Left ventricle myocardium superior (tissue), 1 donor: ENCODE results near the gene SOBP. TPM values are rescaled to one million over a fixed set of nuclear protein-coding genes. Genes with fewer than 3 reads are reported as not detected.
A peak's percentile ranks its signal among the peaks of the same experiment; 100 is the strongest.

Source experiments
- ATAC-seq: fragments of 200-7000 bp; cut with Tn5 transposase; one replicate; pipeline ENCODE4 v1.9.1; 2020; ENCODE audit warnings: mild to moderate bottlenecking, moderate library complexity
- DNase-seq: peaks from one replicate; pipeline ENCODE4 v3.0.0-alpha.2; 2020
- intact Hi-C: fragments of 100-400 bp; cut with micrococcal nuclease; formaldehyde crosslinking; loops from one replicate; pipeline ENCODE4 v1.11.0; 2022
- total RNA-seq: library from RNA; stranded (reverse); fragmentation: NEBNext Ultra II Directional; extraction: Animal tissue kit (Norgen Biotek cat#: 25700); gene quantifications from one replicate; pipeline ENCODE4 v1.2.1, GENCODE V29; 2021
- donor health status: DM: no; HTN: yes; CAD: no; lungs with severe emphysema.

Gene SOBP
- total RNA-seq, 1 donor from 2014 or later, result 15.3 TPM

DNA sequence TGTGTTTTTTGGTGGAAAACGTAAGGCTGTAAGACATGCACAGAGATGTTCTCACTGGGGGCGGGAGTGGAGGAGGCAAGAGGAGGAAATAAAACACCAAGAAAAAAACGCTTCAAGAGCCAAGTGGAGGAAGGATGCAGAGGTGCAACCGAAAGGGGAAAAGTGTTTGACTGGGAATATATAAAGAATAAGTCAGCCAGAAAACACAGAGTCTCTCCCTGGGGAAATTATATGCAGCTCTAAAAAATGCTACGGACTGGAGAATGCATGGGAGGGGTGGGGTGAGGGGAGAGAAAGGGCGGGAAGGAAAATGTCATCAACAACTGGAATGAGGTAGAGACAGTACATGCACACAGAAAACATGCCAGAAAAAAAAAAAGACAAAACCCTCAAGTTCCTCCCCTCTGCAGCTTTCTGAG is 200.7 kb downstream of the SOBP start:
- intact Hi-C loops, result no loop called here

DNA sequence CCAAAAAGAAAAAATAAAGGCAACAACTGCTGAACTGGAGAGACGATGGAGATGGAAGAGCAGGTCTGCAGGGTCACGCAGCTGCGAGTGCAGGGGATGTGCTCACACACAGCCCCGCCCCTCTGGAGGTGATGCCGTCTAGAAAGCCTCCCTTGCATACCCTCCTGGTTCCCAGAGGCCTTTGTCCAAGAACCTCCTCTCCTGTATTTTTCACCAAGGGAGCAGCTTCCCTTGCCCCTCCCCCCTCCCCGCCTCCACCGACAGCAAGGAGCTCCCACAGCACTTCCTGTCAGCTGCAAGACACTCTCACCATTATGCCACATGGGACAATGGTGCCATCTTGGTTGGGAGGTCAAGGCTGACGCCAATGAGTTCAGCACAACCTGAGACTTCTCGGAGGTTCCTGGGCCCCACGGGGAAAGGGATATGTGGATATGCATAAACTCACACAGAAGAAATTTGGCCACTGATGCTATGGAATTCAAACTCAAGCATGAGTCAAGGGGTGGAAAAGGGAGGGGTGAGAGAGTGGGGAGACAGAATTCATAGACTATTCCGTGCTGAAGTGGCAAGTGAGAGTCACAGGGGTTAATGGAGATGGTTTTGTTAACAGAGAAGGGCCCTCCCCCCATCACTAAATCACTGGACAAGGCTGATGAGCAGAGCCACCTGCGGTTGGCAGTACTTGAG is 201.3 kb downstream of the SOBP start:
- intact Hi-C loops, result no loop called here
- DNase-seq (no peak), ATAC-seq (no peak)

More for the DNA sequence above, 200.7 kb downstream of the SOBP start:
- DNase-seq (no peak), ATAC-seq (peak; percentile 81)

DNA sequence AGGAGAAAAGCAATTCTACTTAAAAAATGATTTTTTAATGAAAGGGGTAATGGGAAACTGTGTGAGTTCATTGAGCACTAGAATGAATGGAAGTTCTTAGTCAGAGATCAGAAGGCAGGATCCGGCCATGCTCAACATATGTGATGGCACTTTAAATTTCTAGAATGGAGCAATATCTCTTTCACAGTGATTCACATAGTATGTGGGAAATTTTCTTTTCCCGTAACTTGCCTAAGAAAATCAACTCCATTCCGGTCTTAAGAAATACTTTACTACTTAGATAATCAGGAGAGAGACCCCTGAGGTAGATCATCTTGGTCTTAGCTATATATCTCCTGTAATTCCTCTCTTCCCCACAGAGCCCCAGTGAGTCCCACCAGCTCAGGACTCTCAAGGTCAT is 202.4 kb downstream of the SOBP start:
- intact Hi-C loops, result no loop called here
- ATAC-seq, result no peak
- no peak for DNase-seq

DNA sequence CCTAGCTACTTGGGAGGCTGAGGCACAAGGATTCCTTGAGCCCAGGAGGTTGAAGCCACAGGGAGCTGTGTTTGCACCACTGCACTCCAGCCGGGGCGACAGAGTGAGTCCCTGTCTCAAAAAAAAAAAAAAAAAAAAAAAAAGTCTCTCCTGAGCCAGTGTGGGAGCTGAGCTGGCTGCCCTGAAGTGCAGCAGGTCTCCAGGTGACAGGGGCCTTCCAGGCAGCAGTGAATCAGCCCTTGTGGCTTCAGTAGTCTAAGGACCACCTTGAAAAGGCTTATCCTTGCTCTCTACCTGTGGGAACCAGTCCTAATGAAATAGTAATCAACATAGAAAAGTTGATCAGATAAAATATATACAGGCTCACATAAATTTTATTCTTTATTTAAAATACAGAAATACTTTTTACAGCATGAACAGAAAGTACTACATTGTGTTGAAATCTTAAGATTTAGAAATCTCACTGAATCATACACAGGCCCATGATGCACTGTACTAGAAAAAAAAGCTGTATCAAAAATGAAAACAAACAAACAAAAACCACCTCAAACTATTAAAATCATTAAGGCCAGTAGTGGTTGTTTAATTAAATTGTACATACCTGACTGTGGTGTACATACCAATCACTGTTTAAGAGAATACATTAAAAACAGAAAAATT is 205.3 kb downstream of the SOBP start:
- intact Hi-C loops, result no loop called here
- ATAC-seq (no peak), DNase-seq (no peak)

DNA sequence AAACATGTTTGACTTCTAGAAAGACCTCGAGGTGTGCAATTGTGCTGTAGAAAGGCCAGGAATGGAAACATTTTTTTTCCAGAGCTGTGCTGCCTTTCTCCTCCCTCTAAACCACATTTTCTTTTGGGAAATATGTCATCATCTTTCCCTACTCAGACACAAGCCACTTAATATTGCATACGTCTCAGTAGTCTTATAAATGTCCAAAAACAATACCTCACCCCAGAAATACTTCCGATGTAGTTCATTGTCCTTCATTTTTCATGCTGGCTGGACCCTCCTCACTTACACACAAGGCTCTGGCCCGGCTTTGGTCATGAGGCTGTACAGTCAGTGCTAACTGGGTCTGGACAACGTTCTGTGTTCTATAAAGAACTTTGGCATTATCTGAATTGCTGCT is 207.8 kb downstream of the SOBP start:
- DNase-seq (no peak), ATAC-seq (no peak)
- intact Hi-C loops, result no loop called here

- ATAC-seq (peak; percentile 53), DNase-seq (no peak)
- intact Hi-C loops, result no loop called here
These were observed 208.2 kb downstream of the SOBP start for GRCh38 chr6:107698146-107698545.

GRCh38 chr6:107699254-107699653 is 209.3 kb downstream of the SOBP start:
- DNase-seq (no peak), ATAC-seq (no peak)
- intact Hi-C loops, result no loop called here

DNA sequence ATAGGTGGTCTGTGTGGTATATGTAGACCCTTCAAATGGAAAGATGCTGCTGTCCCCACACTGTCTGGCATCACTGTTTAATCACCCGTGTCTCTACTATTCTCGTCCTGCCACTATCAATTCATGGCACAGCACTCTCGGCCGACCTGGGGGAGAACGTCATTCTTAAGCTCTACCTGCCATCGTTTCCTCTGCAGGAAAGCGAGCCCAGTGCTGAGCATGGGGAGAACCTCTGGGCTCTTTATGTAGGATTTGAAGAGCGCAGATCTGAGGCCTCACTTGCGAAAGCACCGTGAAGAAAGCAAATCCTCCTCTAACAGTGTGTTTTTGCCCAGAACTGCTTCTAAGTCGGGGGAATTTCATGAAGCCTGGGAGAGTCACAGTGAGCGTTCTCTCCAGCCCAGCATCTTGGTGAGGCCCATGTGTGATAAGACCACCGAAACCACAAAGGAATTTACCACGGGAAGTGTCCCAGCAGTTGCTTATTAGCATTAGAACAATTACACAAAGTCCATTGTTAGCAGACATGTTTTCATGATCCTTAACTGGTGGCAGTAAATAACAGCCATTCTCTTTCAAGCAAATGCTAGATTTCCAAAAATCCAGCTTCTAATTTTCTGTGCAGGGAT is 209.9 kb downstream of the SOBP start:
- ATAC-seq (no peak), DNase-seq (no peak)
- intact Hi-C loops, result no loop called here

DNA sequence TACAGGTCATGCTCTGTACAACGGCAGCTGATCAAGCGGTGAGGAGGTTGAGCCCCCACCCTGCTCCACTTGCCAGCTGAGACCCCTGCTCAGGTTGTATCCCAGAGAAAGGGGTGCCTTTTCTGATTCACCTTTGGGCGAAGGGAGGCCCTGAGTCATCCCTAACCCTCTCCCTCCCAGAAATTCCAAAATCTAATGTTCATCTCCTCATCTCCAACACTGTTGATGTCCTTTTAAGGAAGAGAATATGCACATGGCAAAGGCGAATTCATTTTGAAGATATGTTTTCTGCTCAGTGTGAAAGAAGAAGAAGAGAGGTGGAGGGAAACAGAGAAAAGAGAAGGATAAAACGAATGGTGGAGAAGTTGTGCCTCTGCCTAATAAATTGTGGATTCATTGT is 213.7 kb downstream of the SOBP start:
- intact Hi-C loops, result no loop called here
- DNase-seq (no peak), ATAC-seq (no peak)

- intact Hi-C loops, result no loop called here
- DNase-seq (no peak), ATAC-seq (peak; percentile 54)
These were observed 214.6 kb downstream of the SOBP start for GRCh38 chr6:107704347-107705013.

- DNase-seq (no peak), ATAC-seq (no peak)
- intact Hi-C loops, result no loop called here
These were observed 216.7 kb downstream of the SOBP start for GRCh38 chr6:107706516-107707115.

DNA sequence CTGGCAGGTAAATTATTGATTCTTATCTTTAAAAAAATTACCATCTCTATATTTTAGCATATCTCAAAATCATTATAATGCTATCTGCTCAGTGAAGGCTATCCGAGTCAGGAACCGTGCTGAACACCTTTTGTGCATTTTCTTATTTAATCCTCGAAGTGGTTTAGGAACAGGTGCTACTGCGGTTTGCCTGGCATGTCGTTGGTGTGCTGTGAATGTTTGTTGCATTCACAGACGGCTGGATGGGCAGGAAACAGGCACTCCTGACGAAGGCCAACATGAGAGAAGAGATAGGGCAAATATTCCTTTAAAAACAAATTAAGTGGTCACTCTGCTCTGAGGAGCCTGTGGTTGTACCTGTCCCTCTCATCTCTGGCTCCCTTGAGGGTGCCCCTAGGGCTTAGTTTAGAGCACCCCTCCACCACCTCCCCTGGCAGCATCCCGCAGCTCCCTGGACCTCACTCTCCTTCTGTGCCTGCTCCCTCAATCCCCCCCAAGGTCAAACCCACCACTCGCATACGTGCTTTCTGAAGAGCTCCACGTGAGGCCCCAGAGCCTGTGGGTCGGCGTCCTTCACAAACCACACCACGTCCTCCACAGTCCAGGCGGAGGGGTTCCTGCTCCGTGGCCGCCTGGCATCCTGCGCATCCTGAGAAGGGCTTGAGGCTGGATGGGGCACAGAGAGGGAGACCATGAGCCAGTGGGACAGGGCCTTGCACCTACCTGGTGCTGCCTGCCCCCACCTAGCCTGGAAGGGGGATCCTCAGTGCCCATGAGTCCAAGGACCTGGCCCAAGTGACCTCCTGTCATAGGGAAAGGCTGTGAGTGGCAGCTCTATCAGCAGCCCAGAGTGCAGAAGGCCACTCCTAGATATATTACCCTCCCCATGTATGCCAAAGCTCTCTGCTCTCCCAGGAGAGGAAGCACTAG is 217.7 kb downstream of the SOBP start:
- intact Hi-C loops, result no loop called here
- ATAC-seq, result no peak
- DNase-seq, result no peak

DNA sequence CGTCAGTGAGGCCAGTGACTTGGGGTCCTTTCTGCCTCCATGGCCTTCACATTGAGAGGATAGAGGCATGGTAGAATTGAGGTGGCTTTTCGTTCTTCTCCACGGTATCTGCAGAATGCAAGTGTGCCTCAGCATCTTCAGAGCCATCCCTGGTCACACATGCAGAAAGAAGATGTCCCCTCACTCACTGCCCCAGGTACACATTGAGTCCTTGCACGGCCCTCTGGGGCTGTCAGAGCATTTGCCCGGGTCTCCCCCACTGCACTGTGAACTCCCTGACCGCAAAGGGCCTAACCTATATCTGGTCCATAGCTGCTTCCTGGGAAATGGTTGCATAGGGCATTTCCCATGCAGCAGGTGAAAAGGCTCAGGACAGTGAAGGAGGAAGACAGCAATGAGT is 218.5 kb downstream of the SOBP start:
- DNase-seq, result no peak
- intact Hi-C loops, result no loop called here
- ATAC-seq, result no peak

GRCh38 chr6:107709341-107709740 is 219.4 kb downstream of the SOBP start:
- DNase-seq (no peak), ATAC-seq (no peak)
- intact Hi-C loops, result no loop called here

Other genes with a start within 250 kb of the SOBP start
- gene PDSS2, start 30.6 kb upstream of the SOBP start, total RNA-seq, result 16.2 TPM